Stimulated activated CD4-positive, alpha-beta T cell treated with anti-CD3 and anti-CD28 coated beads, Interleukin-12 subunit alpha, Interleukin-12 subunit beta, amount 100 ng/mL, for 4 hours (primary cell): ENCODE data around the gene ABHD17A.

ENCODE experiments used
- DNase-seq: peaks from one replicate; pipeline ENCODE4 v3.0.0-alpha.2; 2020

ABHD17A gene

DNA sequence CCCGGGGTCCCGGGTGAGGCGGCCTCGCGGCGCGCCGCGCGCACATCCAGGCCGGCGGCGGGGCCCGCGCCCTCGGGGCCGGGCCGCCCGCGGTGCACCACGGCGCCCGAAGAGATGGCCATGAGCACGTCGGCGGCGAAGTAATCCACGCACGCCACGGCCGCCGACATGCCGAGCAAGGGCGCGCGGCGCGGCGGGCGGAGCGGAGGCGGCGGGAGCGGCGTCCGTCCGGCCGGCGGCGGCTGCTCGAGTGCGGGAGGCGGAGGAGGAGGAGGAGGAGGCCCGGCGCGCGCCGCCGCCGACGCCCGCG lies 22.0 kb downstream of the ABHD17A start, which contains the start of gene KLF16:
KLF16 (minus strand) TSS at position 252 of the 310 bp plus-strand sequence; CDS start at position 170, 82 bp downstream.
- no peak for DNase-seq

DNA sequence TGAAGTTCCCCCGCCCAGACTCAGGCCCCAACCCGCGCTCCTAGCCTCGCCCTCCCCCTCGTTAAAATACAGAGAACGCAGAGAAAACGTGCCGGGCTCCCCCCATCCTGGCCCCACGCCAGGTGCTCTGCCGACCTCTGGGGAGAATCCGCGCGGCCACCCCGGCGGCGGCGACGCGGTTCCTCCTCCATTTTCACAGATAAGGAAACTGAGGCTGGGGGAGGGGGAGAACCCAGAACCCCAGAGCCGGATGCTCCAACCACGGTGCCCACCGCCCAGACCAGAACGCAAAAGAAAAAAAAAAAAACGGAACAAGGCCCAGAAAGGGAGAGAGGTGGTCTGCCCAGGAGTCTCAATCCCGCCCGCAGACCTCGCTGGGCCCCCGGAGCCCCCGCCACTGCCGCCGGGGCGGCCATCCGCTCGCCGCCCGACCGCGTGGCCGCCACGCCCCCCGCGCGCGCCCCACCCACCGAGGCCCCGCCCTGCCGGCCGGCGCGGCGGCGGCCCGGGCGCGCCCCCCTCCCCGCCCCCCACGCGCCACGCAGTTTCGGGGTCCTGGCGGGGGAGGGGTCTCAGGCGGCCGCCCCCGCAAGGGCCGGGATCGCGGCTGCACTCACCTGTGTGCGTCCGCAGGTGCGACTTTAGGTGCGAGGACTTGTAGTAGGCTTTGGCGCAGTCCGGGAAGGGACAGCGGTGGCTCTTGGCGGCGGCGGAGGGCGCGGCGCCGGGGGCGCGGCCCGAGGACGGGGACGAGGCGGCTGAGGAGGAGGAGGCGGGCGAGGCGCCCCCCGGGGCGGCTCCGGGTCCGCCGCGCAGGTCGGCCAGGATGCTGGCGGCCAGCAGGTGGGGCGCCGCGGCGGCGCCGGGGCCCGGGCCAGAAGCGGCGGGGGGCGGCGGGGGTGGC lies 22.6 kb downstream of the ABHD17A start:
- peak; percentile 66 for DNase-seq

DNA sequence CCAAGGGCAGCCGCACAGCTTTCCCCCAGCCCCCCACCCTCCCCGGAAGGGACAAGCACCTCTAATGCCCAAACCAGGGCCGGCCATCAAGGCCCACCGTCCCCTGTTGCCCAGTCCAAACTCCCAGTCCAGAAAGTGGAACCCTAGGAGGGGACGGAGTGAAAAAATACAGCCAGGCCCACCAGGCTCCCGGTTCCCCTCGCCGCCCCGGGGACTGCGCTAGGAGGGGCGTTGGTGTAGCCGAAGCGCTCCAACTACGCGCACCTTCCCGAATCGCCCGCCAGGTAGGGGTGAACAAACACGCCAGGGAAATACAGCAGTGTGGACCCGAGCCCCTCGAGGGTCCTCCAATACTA lies 23.2 kb downstream of the ABHD17A start:
- DNase-seq: no peak

- no peak for DNase-seq
Observed at GRCh38 chr19:1861599-1862031, 23.7 kb downstream of the ABHD17A start.

DNA sequence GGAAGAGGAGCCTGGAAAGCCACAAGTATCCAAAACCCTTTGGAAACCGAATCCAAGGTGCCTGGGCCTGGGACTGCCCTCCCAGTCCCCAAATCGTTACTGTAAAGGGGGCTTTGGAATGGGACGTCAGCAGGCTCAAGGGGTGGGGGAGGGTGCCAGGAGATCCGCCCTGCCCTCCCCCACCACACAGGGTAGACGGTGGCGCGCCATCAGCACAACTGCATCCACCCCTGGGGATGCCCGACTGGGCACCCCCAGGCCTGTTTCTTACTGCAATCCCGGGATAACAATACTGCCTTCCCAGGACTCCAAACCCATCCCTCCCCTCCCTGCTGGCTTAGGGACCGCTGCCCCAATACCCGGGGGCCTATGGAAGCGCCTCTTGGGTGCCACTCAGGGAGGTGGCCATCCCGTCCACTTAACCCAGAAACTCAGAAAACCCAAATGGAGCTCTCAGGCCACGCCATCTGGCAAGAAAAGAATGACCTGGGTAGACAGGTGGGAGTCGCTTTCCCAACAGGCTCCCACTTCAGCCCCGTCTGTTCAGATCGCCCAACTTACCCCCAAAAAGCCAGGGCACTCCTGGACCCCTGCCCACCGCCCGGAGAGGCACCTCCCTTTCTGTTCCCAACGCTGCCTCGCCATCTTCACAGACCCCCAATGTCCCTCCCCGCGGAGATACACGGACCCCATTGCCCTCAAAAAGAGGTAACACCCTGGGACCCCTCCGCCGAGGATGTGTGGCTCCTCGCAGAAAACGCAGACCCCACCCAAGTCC lies 24.3 kb downstream of the ABHD17A start:
- no peak for DNase-seq

DNA sequence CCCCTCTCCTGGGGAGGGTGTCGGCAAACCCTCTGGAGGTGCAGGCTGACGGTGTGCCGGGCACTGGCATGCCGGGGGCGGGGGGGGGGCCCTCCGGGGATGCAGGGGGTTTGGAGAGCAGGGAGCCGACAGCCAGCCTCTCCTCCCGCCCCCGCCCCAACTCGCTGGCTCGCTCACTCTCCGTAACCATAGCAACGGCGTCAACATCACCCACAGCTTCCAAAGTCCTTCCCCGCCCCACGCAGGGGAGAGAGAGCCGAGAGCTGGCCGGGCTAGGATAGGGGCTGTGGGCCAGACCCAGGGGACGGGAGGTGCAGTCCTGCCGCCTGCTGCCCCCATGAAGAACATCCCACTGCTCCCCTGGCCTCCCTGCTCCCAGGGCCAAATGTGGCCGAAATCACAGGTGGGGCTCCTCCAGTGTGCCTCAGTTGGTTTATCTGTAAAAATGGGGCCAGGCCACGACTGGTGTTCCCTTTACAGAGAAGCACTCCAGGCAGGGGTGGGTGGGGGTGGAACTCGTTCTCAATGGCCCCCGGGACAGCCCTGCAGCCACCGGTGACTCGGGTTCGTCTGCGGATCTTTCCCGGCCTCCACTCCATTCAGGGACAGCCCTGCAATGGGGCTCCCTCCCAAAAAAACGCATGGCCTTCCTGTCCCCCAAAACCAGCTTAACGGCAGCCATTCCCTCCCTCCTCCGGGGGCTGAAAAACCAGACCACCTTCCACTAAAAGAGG lies 25.1 kb downstream of the ABHD17A start:
- no peak for DNase-seq

DNA sequence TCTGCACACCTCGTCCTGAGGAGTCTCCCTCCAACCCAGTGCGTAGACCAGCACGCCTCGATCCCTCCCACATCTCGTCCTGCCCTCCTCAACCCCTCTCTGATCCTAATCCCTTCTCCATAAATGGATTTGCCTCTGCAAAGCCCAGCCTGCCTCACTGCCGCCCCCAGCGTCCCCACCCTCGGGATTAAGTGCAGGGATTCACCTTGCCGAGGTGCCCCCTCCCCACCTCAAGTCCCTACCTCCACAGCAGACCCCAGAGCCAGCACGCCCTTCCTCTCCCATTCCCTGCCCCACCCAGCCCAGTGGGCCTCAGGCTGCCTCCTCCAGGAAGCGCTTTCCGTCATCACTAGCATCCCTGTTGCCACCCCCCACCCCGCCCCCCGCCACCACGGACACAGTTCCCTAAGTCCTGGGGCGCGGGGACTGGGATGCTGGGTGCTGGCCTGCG lies 25.9 kb downstream of the ABHD17A start:
- DNase-seq: no peak

GRCh38 chr19:1858412-1859081 lies 26.7 kb downstream of the ABHD17A start:
- no peak for DNase-seq

DNA sequence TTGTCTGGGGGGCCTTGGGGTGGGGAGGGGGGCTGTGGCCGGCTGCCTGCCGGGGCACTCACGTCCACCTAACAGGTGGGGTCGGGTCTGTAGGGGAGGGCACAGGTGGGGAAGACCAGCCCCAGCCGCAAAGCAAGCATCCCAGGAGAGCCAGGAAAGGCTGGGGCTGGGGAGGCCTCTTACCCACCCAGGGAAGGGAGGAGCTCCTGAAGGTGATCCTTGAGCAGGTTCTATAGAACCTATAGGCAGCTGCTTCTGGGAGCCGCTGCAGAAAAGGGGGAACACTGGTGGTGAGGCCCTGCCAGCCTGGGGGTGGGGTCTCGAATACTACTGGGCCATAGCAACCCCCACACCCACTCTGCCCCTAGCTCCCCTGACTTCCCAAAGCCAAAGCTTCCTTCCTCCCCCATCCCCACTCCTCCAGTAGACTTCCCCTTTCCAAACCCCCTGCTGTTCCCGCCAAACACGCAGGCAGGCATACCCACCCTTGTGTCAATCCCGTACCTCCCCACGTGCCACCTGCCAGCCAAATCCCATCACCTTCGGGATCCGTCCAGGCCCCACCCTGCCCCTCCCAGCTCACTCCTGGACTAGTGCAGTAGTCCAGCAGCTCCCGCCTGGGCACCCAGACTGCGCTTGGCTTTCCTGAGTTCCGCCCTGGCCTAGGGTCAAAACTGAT lies 27.5 kb downstream of the ABHD17A start:
- no peak for DNase-seq

DNA sequence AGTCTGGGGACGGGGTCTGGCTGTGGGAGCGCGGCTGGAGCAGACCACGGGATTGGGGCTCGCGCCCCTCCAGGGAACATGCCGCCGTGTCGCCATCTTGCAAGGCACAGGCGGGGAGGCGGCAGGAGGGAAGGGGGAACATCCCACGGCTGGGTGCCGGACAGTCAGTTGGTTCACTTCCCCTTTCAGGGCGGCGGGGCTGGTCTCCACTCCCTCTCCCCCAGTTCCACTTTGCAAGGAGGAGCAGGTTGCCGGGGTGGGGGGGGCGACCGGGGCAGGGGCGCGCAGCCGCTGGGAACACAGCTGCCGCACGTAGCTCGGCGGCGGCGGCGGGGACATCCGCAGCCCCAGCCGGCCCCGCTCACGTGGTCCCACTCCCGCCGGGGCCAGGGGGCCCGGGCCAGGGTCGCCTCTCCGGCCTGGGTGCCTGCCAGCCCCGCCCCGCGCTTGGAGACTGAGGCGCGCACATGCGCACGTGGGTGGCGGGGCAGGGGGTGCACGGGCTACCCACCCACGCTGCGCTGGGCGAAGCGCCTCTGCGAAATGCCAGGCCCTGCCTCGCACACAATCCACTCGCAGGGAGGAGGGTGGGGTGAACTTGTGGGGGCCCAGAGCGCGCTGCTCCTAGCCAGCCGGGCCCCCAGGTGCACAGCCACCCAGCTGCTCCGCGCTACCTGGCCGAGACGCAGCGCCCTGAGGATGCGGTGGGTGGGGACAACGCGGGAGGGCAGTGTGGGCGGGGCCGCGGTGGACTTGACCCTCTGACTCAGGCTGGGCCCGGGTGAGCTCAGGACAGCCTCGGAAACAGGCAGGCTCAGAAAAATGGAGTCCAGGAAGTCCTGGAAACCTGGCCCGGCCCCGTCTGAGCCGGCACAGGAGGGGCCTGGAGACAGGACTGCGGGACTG lies 28.3 kb downstream of the ABHD17A start:
- DNase-seq: peak; percentile 52

DNA sequence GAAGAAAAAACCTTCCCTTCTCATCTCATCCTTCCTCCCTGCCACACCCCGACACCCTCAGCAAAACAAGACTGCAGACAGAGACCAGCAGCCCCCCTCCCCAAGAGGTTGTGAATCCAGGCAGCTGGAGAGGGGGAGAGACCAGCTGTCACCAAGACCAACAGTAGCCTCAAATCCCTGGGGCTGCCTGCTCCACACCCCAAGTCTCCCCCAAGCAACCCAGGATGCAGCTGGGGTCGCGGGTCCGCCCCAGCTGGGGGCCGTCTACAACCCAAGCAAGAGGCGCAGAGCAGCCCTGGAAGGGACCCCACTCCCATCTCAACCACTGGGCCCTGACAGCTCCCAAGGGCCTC lies 29.0 kb downstream of the ABHD17A start:
- DNase-seq: no peak

- DNase-seq: no peak
Observed at GRCh38 chr19:1855828-1856255, 29.5 kb downstream of the ABHD17A start.

GRCh38 chr19:1855040-1855827 lies 30.1 kb downstream of the ABHD17A start:
- DNase-seq: peak; percentile 68

- no peak for DNase-seq
Observed at GRCh38 chr19:1854542-1855039, 30.7 kb downstream of the ABHD17A start.

GRCh38 chr19:1854039-1854541 lies 31.2 kb downstream of the ABHD17A start:
- no peak for DNase-seq

- peak; percentile 75 for DNase-seq
Observed at GRCh38 chr19:1853295-1854038, 31.8 kb downstream of the ABHD17A start.

DNA sequence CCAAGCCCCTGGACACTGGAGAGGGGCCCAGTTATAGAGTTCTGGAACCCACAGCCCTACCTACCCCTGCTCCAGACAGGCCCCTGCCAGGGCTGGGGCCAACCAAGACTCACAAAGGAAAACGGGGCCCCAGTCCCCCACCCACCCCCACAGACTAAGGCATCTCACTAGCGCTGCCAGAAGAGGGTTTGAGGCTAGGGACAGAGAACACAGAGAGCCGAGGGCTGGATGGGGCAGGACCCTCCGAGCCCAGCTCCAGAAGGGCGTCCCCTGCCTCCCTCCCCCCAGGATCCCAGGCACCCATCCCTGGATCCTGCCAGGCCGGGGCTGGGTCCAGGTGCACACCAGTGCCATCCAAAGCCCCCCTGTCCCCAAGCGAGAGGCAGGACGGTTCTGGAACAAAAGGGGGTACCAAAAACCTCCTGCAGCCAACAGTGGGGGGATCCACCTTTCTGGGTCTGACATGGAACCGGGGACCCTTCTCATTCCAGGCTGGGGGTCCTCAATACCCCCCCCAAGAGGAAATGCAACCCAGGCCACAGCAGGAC lies 32.6 kb downstream of the ABHD17A start:
- no peak for DNase-seq
